Activated CD4-positive, alpha-beta T cell treated with anti-CD3 and anti-CD28 coated beads, Interleukin-2, amount 50 U/mL, for 1 hour (primary cell): ENCODE data around the gene SHC2.

ENCODE experiments used
- DNase-seq: peaks from one replicate; pipeline ENCODE4 v3.0.0-alpha.2; 2020

SHC2 gene

GRCh38 chr19:369876-370275, 91.0 kb downstream of the SHC2 start:
- DNase-seq, result no peak

DNA sequence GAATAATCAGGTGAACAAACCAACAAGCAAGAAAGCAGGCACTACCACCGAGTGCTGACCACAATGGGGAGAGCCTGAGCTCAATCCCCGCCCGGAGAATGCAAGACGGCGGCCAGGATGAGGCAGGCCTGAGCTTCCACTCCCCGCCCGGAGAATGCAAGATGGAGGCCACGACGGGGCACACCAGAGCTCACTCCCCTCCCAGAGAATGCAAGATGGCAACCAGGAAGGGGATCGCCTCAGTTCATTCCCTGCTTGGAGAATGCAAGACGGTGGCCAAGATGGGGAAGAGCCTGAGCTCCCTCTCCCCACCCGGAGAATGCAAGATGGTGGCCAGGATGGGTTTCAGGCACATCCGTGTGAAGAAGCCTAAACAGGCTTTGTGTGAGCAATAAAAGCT, 91.6 kb downstream of the SHC2 start:
- no peak for DNase-seq

DNA sequence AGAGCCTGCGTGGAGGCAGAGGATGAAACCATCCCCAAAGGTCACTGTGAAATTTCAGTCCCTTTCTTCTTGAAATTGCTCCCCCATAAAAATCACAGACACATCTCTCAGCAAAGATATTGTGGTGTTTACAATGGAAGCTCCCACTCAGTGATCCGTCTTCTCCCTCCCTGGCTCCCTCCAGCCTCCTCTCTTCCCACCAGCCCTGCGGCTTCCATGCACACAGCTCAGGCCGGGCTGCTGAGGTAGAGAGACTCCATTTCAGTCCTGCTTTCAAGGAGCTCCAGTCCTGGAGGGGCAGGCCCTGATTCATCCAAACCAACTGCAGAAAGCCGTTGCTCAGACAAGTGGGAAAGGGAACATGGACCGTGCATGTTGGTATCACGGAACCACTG, 92.2 kb downstream of the SHC2 start:
- no peak for DNase-seq

- no peak for DNase-seq
Observed at GRCh38 chr19:367963-368629, 92.7 kb downstream of the SHC2 start.

- DNase-seq, result no peak
Observed at GRCh38 chr19:367561-367960, 93.3 kb downstream of the SHC2 start.

GRCh38 chr19:366951-367350, 93.9 kb downstream of the SHC2 start:
- no peak for DNase-seq
